GM21423 (cell line): Measurements from ENCODE around the gene CHD9.
"Not testable (repeated sequence)": the region's sequence is repeated elsewhere in the genome, so short reads cannot be mapped to it uniquely, and the experiment has no call there.

ENCODE experiments used
- ATAC-seq: cut with Tn5 transposase; IDR thresholded peaks from one replicate; pipeline ENCODE4 v1.9.1; 2021; ENCODE audit warnings: mild to moderate bottlenecking, moderate library complexity; ENCODE audit not compliant: unreplicated experiment

Gene CHD9

GRCh38 chr16:53130159-53131049 lies 75.6 kb downstream of the CHD9 start:
- ATAC-seq, result peak; percentile 83

GRCh38 chr16:53131050-53131362 lies 76.2 kb downstream of the CHD9 start:
- no peak for ATAC-seq

GRCh38 chr16:53131363-53132071 lies 76.7 kb downstream of the CHD9 start:
- no peak for ATAC-seq

GRCh38 chr16:53132406-53132805 lies 77.6 kb downstream of the CHD9 start:
- ATAC-seq, result no peak

- ATAC-seq, result no peak
These were observed 80.5 kb downstream of the CHD9 start for GRCh38 chr16:53135329-53135728.

GRCh38 chr16:53142823-53143568 lies 88.2 kb downstream of the CHD9 start:
- no peak for ATAC-seq

GRCh38 chr16:53147500-53148065 lies 92.8 kb downstream of the CHD9 start:
- ATAC-seq, result no peak

- no peak for ATAC-seq
These were observed 96.0 kb downstream of the CHD9 start for GRCh38 chr16:53150769-53151168.

GRCh38 chr16:53152329-53152728 lies 97.5 kb downstream of the CHD9 start:
- no peak for ATAC-seq

GRCh38 chr16:53153130-53153529 lies 98.3 kb downstream of the CHD9 start:
- no peak for ATAC-seq

- no peak for ATAC-seq
These were observed 99.7 kb downstream of the CHD9 start for GRCh38 chr16:53154513-53154912.

- ATAC-seq, result no peak
These were observed 101.7 kb downstream of the CHD9 start for GRCh38 chr16:53156516-53156915.

- peak; percentile 83 for ATAC-seq
These were observed 105.1 kb downstream of the CHD9 start for GRCh38 chr16:53159781-53160436.

GRCh38 chr16:53166099-53166498 lies 111.3 kb downstream of the CHD9 start:
- no peak for ATAC-seq

GRCh38 chr16:53168744-53169143 lies 114.0 kb downstream of the CHD9 start:
- no peak for ATAC-seq

GRCh38 chr16:53172517-53172916 lies 117.7 kb downstream of the CHD9 start:
- no peak for ATAC-seq

- ATAC-seq, result no peak
These were observed 120.3 kb downstream of the CHD9 start for GRCh38 chr16:53175118-53175517.

GRCh38 chr16:53176434-53176833 lies 121.6 kb downstream of the CHD9 start:
- no peak for ATAC-seq

- ATAC-seq, result no peak
These were observed 128.7 kb downstream of the CHD9 start for GRCh38 chr16:53183442-53183841.

- not testable (repeated sequence) for ATAC-seq
These were observed 130.9 kb downstream of the CHD9 start for GRCh38 chr16:53185741-53186140.

- ATAC-seq, result no peak
These were observed 133.0 kb downstream of the CHD9 start for GRCh38 chr16:53187775-53188174.
